Esophagus squamous epithelium (tissue), 5 donors: ENCODE results near the gene NFIB. TPM values are rescaled to one million over a fixed set of nuclear protein-coding genes. Genes with fewer than 3 reads are reported as not detected.

ENCODE experiments used
- DNase-seq: peaks from one replicate; lab custom pipeline; 2025; lab: John Stamatoyannopoulos, UW
- H3K27ac ChIP-seq, 4 donors: fragments of 200-600 bp; sonication (generic); one replicate each; pipeline ENCODE4 v1.5.1; 2016 to 2019; ENCODE audit warnings: mild to moderate bottlenecking in 1 of 4
- H3K27me3 ChIP-seq, 4 donors: fragments of 200-600 bp; sonication (generic); 1 replicate in 3 of 4; 2 replicates in 1 of 4; pipeline versions ENCODE4 v1.5.1 to v1.6.0; 2017 to 2021; ENCODE audit warnings: antibody characterized with exemption in 1 of 4
- H3K36me3 ChIP-seq, 3 donors: fragments of 200-600 bp; sonication (generic); one replicate each; pipeline ENCODE4 v1.5.1; 2016 to 2019
- H3K4me1 ChIP-seq, 3 donors: fragments of 200-600 bp; sonication (generic); one replicate each; pipeline ENCODE4 v1.5.1; 2017 to 2019
- H3K4me3 ChIP-seq, 4 donors: fragments of 200-600 bp; sonication (generic); 1 replicate in 3 of 4; 2 replicates in 1 of 4; pipeline ENCODE4 v1.5.1; 2016 to 2019; ENCODE audit warnings: mild to moderate bottlenecking in 2 of 4, moderate library complexity in 1 of 4
- H3K9me3 ChIP-seq, 3 donors: fragments of 200-600 bp; sonication (generic); one replicate each; pipeline ENCODE4 v1.5.1; 2016 to 2019
- CTCF ChIP-seq, 6 experiments: fragments of 450-650 bp in 4 of 6; fragments of 200-600 bp in 2 of 6; sonication (generic) in 2 of 6; IDR thresholded peaks; one replicate each; pipeline ENCODE4 v1.5.1; 2016 to 2019; ENCODE audit warnings: antibody characterized with exemption in 6 of 6, mild to moderate bottlenecking in 4 of 6, moderate library complexity in 4 of 6
- POLR2A ChIP-seq, 4 donors: fragments of 450-650 bp; IDR thresholded peaks; one replicate each; pipeline ENCODE4 v1.6.1; 2017; ENCODE audit warnings: antibody characterized with exemption in 4 of 4, mild to moderate bottlenecking in 4 of 4, moderate library complexity in 3 of 4
- WGBS, 2 donors: methylation state at CpG; one replicate each; pipeline ENCODE4 v1.1.5; 2018; 5-methylcytosine and 5-hydroxymethylcytosine counted together
- intact Hi-C: fragments of 100-400 bp; cut with DNase I; formaldehyde crosslinking; loops from one replicate; pipeline ENCODE4 v1.15.0; 2022
- total RNA-seq, 4 donors: library from RNA; depleted of rRNA; stranded (reverse); fragments of >200 nt; gene quantifications; one replicate each; pipeline ENCODE4 v1.1.0, GENCODE V29; 2016
- donor health status: DM: yes; HTN: yes; CAD: no.

Gene NFIB
- total RNA-seq, 4 donors from 2014 or later = 16.8 to 38.1 (median 23.0) TPM

GRCh38 chr9:14222149-14222835 is 91.6 kb downstream of the NFIB start:
- TF ChIP-seq POLR2A (IDR thresholded peaks at IDR 0.05) = no peak
- no peak for TF ChIP-seq CTCF (IDR thresholded peaks at IDR 0.05)
- no peak for DNase-seq
- Histone ChIP-seq H3K27ac (no peak overlapping the region), H3K4me3 (no peak overlapping the region), H3K36me3 (no peaks in the 10 kb centered on the region), H3K27me3 (no peaks in the 10 kb centered on the region), H3K9me3 (no peaks in the 10 kb centered on the region), H3K4me1 (peaks cover 0 to 31% (median 16%) of the 10 kb centered on the region in 3 donors)
- WGBS, 2 donors = 57 to 100% methylated on average over 1 of the region's 1 CpG
- intact Hi-C loops = no loop called here

GRCh38 chr9:14221558-14221957 is 92.4 kb downstream of the NFIB start:
- H3K27ac ChIP-seq = peak overlapping the region in 1 of 4 donors; percentile 19
- no peak for DNase-seq
- peaks cover 0 to 31% (median 16%) of the 10 kb centered on the region in 3 donors for H3K4me1 ChIP-seq
- H3K9me3 ChIP-seq = no peaks in the 10 kb centered on the region
- intact Hi-C loops = no loop called here
- no peak overlapping the region for H3K4me3 ChIP-seq
- H3K36me3 ChIP-seq = no peaks in the 10 kb centered on the region
- TF ChIP-seq POLR2A (IDR thresholded peaks at IDR 0.05) = no peak
- no peak for TF ChIP-seq CTCF (IDR thresholded peaks at IDR 0.05)
- no peaks in the 10 kb centered on the region for H3K27me3 ChIP-seq

- Histone ChIP-seq H3K27ac (peak overlapping the region in 1 of 4 donors; percentile 36), H3K4me1 (peaks cover 0 to 31% (median 16%) of the 10 kb centered on the region in 3 donors), H3K4me3 (no peak overlapping the region), H3K27me3 (no peaks in the 10 kb centered on the region), H3K36me3 (no peaks in the 10 kb centered on the region), H3K9me3 (no peaks in the 10 kb centered on the region)
- no peak for DNase-seq
- 84 to 88% methylated on average over 4 of the region's 4 CpGs for WGBS, 2 donors
- TF ChIP-seq CTCF (IDR thresholded peaks at IDR 0.05) (no peak), POLR2A (IDR thresholded peaks at IDR 0.05) (no peak)
- intact Hi-C loops = no loop called here
These were observed 92.8 kb downstream of the NFIB start for GRCh38 chr9:14221119-14221518.

- Histone ChIP-seq H3K9me3 (no peaks in the 10 kb centered on the region), H3K27me3 (no peaks in the 10 kb centered on the region), H3K36me3 (no peaks in the 10 kb centered on the region), H3K4me1 (peaks cover 0 to 31% (median 16%) of the 10 kb centered on the region in 3 donors), H3K4me3 (no peak overlapping the region), H3K27ac (peak overlapping the region in 1 of 4 donors; percentile 36)
- 74 to 80% methylated on average over 3 of the region's 3 CpGs for WGBS, 2 donors
- intact Hi-C loops = no loop called here
- DNase-seq = no peak
- TF ChIP-seq POLR2A (IDR thresholded peaks at IDR 0.05) (no peak), CTCF (IDR thresholded peaks at IDR 0.05) (no peak)
These were observed 93.7 kb downstream of the NFIB start for GRCh38 chr9:14220256-14220655.

- no peak for DNase-seq
- no peak for TF ChIP-seq CTCF (IDR thresholded peaks at IDR 0.05)
- TF ChIP-seq POLR2A (IDR thresholded peaks at IDR 0.05) = no peak
- WGBS, 2 donors = 74 to 78% methylated on average over 4 of the region's 4 CpGs
- intact Hi-C loops = no loop called here
- Histone ChIP-seq H3K27me3 (no peaks in the 10 kb centered on the region), H3K9me3 (no peaks in the 10 kb centered on the region), H3K27ac (no peak overlapping the region), H3K4me3 (no peak overlapping the region), H3K36me3 (no peaks in the 10 kb centered on the region), H3K4me1 (peaks cover 0 to 35% (median 16%) of the 10 kb centered on the region in 3 donors)
These were observed 94.1 kb downstream of the NFIB start for GRCh38 chr9:14219850-14220249.
